Mesothelial cell of epicardium (in vitro differentiated cells): ENCODE measurements around the gene SORBS1. TPM values are rescaled to one million over a fixed set of nuclear protein-coding genes. Genes with fewer than 3 reads are reported as not detected.

Source experiments
- DNase-seq, 2 experiments: peaks; one replicate each; pipeline ENCODE4 v3.0.0; 2021; ENCODE audit warnings: low spot score in 2 of 2; ENCODE audit not compliant: unreplicated experiment in 2 of 2
- H3K27ac Mint-ChIP-seq: 2 replicates; pipeline ENCODE4 v1.8.0; 2021; ENCODE audit warnings: mixed read lengths
- H3K27me3 Mint-ChIP-seq: 2 replicates; pipeline ENCODE4 v1.8.0; 2021; ENCODE audit warnings: low read depth, mixed read lengths
- H3K36me3 Mint-ChIP-seq: 2 replicates; pipeline ENCODE4 v1.8.0; 2021; ENCODE audit warnings: mixed read lengths
- H3K4me1 Mint-ChIP-seq: 2 replicates; pipeline ENCODE4 v1.8.0; 2021; ENCODE audit warnings: mixed read lengths
- H3K4me3 Mint-ChIP-seq: 2 replicates; pipeline ENCODE4 v1.8.0; 2021; ENCODE audit warnings: mild to moderate bottlenecking, moderate library complexity, mixed read lengths
- H3K9me3 Mint-ChIP-seq: 2 replicates; pipeline ENCODE4 v1.8.0; 2021; ENCODE audit warnings: mixed read lengths
- total RNA-seq: library from RNA; stranded (reverse); gene quantifications from 3 replicates; pipeline ENCODE4 v1.2.1, GENCODE V29; 2021
- TF ChIP-seq, protein P1 (sequence below): fragments of 200-600 bp; sonication (generic); IDR thresholded peaks from one replicate; pipeline ENCODE4 v1.5.0; 2021; ENCODE audit warnings: antibody characterized with exemption; ENCODE audit not compliant: unreplicated experiment

Gene SORBS1
- total RNA-seq, 1 donor from 2014 or later = 24.9 TPM

DNA sequence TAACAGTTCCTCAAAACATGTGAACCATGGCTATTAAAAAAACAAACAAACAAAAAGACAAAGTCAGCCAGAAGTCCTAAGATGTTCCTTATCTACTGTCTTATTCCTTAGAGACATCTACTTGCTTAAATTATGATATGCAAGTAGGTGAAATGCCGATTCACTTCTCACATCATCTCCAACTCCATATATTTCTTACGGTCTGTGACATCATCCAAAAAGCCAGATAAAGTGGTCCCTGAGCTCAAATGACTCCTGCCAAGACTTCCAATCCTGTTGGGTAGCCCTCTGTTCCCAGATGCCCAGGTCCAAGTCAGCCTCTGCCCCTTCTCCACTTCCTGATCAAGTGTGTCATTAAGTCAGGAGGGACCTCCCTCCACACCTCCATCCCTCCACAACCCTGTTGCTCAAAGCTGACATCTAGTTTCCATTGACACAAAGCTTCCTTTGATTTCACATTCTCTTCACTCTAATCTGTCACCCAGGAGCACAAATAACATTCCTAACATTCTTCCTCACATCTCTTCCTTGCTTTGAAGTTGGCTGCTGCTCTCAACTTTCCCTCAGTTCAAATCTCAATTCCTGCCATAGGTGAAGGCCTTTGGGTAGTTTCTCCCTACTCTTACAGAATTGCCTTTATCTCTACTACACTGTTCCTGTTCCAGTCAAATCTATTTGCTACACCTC, 214.3 kb downstream of the SORBS1 start:
- H3K4me1 Mint-ChIP-seq = peaks cover 27% of the 10 kb centered on the region
- H3K27ac Mint-ChIP-seq = peak overlapping the region; percentile 61
- H3K9me3 Mint-ChIP-seq = no peaks in the 10 kb centered on the region
- no peak for DNase-seq
- H3K36me3 Mint-ChIP-seq = no peaks in the 10 kb centered on the region
- TF ChIP-seq, protein P1, sequence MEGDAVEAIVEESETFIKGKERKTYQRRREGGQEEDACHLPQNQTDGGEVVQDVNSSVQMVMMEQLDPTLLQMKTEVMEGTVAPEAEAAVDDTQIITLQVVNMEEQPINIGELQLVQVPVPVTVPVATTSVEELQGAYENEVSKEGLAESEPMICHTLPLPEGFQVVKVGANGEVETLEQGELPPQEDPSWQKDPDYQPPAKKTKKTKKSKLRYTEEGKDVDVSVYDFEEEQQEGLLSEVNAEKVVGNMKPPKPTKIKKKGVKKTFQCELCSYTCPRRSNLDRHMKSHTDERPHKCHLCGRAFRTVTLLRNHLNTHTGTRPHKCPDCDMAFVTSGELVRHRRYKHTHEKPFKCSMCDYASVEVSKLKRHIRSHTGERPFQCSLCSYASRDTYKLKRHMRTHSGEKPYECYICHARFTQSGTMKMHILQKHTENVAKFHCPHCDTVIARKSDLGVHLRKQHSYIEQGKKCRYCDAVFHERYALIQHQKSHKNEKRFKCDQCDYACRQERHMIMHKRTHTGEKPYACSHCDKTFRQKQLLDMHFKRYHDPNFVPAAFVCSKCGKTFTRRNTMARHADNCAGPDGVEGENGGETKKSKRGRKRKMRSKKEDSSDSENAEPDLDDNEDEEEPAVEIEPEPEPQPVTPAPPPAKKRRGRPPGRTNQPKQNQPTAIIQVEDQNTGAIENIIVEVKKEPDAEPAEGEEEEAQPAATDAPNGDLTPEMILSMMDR = no peak
- no peak overlapping the region for H3K4me3 Mint-ChIP-seq
- H3K27me3 Mint-ChIP-seq = no peaks in the 10 kb centered on the region

DNA sequence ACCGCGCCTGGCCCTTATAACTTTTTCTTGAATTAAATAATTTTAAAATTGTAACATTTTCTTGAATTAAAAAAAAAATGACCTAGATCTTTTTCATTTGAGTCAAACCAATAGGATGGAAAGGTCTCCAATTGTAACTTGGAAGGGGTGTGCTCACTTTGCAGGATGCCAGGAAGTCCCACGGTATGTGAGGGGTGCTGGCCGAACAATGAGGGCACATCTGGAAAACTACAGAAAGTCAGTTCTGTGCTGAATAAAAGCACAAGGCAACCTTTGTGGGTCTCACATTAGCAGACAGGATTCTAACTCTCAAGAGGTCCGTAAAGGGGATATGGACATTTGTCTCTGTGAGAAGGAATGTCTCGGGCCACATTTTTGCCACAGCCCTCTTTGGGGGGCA, 217.6 kb downstream of the SORBS1 start:
- H3K27me3 Mint-ChIP-seq = no peaks in the 10 kb centered on the region
- no peaks in the 10 kb centered on the region for H3K9me3 Mint-ChIP-seq
- TF ChIP-seq, protein P1 = no peak
- no peaks in the 10 kb centered on the region for H3K36me3 Mint-ChIP-seq
- DNase-seq = no peak
- no peak overlapping the region for H3K4me3 Mint-ChIP-seq
- H3K27ac Mint-ChIP-seq = no peak overlapping the region
- H3K4me1 Mint-ChIP-seq = peaks cover 17% of the 10 kb centered on the region

DNA sequence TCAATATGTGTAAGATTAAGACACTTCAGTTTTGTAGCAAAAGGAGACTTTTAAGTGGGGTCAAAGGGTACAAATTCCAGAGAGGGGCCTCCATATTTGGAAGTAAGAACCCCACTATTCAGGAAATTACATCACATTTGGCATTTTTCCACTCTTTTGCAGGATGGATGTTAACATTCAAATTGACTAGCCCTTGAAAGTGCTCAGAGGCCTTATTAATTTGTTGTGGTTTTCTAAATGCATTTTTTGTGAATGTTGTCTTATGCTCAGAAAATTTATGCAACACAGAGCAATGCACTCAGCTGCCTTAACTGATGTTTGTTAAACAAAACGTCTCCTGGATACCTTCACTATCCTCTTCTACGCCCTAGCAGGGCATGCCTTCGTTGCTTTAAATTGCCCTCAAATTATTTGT, 219.4 kb downstream of the SORBS1 start:
- Mint-ChIP-seq H3K27me3 (no peaks in the 10 kb centered on the region), H3K9me3 (no peaks in the 10 kb centered on the region), H3K4me1 (peaks cover 11% of the 10 kb centered on the region), H3K27ac (no peak overlapping the region), H3K36me3 (no peaks in the 10 kb centered on the region), H3K4me3 (no peak overlapping the region)
- no peak for DNase-seq
- TF ChIP-seq, protein P1 = no peak

DNA sequence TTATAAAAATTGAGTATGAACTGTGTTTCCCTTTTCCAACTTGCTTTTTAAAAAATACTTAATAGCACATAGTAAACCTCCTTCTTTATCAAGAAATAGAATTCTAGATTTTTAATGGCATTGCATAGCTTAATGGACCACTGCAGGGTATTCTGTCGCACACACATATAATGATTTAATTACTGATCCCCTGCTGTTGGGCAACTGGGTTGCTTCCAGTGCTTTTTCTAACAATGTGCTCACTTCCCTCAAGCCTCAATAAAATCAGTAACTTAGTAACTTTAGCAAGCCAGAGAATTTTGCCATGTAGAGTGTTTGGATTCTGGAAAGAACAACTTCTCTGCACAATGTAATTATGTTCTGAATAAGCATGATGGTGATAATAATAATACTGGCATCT, 221.3 kb downstream of the SORBS1 start:
- H3K36me3 Mint-ChIP-seq = no peaks in the 10 kb centered on the region
- H3K27ac Mint-ChIP-seq = no peak overlapping the region
- H3K4me1 Mint-ChIP-seq = peaks cover 5% of the 10 kb centered on the region
- no peak for DNase-seq
- TF ChIP-seq, protein P1 = no peak
- H3K9me3 Mint-ChIP-seq = no peaks in the 10 kb centered on the region
- H3K4me3 Mint-ChIP-seq = no peak overlapping the region
- H3K27me3 Mint-ChIP-seq = no peaks in the 10 kb centered on the region

DNA sequence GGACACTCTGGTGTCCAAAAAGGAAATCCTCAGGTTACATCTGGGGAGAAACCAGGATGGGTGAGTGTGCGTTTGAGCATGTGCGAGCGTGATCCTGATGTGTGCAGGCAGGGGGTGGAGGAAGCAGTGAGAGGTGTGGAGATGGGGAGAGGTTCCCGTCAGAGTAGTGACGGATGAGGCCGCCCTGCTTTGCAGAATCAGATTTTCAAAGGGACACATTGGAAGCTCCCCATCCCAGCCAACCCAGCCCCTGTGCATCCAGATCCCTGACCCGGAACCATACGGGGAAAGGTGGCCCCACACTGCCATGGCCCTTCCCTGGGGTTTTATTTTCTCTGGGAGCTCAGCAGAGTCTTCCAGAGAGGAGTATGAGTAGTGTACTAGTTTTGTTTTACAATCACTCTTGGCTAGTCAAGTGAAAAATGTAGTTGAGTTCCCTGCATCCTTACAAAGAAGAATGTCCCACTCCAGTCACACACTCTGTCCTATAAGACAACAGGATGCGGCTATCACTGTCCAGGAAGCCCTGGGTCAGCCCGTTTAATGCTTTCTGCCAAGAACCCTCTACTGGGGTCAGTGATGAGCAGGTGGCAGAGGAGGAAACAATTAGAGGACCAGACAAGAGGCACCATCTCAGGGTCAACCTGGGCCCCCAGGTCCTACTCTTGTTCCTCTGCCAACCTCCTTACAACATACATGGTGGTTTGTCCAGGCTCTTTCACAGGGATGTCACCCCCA, 223.6 kb downstream of the SORBS1 start:
- H3K27me3 Mint-ChIP-seq = no peaks in the 10 kb centered on the region
- no peak overlapping the region for H3K27ac Mint-ChIP-seq
- H3K36me3 Mint-ChIP-seq = no peaks in the 10 kb centered on the region
- no peaks in the 10 kb centered on the region for H3K9me3 Mint-ChIP-seq
- no peak for DNase-seq
- peaks cover 5% of the 10 kb centered on the region for H3K4me1 Mint-ChIP-seq
- TF ChIP-seq, protein P1 = no peak
- H3K4me3 Mint-ChIP-seq = no peak overlapping the region
